Body of pancreas (tissue), 4 donors: Measurements from ENCODE around the gene ACKR3.

ENCODE experiments used
- CTCF ChIP-seq, 7 experiments: fragments of 450-650 bp in 4 of 7; fragments of 200-600 bp in 3 of 7; sonication (generic) in 3 of 7; IDR thresholded peaks; one replicate each; pipeline ENCODE4 v1.5.1; 2016 to 2019; ENCODE audit warnings: antibody characterized with exemption in 7 of 7
- POLR2A ChIP-seq, 3 donors: fragments of 450-650 bp; IDR thresholded peaks; one replicate each; pipeline ENCODE4 v1.6.1; 2016; ENCODE audit warnings: antibody characterized with exemption in 3 of 3, mild to moderate bottlenecking in 2 of 3

DNA sequence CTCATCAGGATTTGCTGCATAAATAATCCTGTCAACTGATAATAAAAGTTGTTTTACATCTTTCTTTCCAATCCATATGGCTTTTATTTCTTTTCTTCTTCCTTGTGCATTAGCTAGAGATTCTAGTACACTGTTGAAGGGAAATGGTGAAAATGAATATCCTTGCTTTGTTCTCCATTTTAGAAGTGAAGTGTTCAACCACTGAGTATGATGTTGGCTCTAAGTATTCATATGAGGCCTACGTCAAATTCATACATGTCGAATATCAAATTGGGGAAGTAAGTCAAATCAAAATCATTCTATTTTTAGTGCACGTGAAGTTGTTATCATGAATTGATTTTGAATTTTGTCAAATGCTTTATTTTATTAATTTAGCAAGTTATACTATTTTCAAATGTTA is 7.8 kb upstream of the ACKR3 start:
- no peak for TF ChIP-seq CTCF (IDR thresholded peaks at IDR 0.05)
- no peak for TF ChIP-seq POLR2A (IDR thresholded peaks at IDR 0.05)
